AG08395 (cell line): ENCODE measurements around the gene EIPR1.
A peak's percentile ranks its signal among the peaks of the same experiment; 100 is the strongest.
"Not testable (repeated sequence)": the region's sequence is repeated elsewhere in the genome, so short reads cannot be mapped to it uniquely, and the experiment has no call there.

ENCODE experiments used
- DNase-seq: peaks from one replicate; pipeline ENCODE4 v3.0.0; 2012; ENCODE audit warnings: mixed read lengths, low spot score

Gene EIPR1

GRCh38 chr2:3211256-3212060 lies 166.2 kb downstream of the EIPR1 start:
- DNase-seq = no peak

GRCh38 chr2:3210257-3210656 lies 167.4 kb downstream of the EIPR1 start:
- DNase-seq = no peak

DNA sequence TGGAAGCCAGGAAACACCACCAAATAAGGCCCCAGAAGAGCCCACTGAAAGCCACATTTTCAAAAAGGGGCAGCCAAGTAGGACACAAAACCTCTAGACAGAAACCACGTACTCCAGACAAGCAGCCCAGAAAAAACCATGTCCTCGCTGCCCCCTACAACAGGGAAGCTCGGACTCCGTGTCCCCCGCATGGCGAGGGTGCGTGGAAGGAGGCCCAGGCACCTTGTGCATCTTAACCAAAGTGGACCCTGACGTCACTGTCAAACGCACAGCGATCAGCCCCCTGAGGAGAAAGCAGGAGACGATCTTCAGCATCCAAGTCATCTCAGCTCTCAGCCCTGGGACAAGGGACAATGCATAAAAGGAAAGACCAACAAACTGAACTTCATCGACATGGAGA lies 168.4 kb downstream of the EIPR1 start:
- no peak for DNase-seq

DNA sequence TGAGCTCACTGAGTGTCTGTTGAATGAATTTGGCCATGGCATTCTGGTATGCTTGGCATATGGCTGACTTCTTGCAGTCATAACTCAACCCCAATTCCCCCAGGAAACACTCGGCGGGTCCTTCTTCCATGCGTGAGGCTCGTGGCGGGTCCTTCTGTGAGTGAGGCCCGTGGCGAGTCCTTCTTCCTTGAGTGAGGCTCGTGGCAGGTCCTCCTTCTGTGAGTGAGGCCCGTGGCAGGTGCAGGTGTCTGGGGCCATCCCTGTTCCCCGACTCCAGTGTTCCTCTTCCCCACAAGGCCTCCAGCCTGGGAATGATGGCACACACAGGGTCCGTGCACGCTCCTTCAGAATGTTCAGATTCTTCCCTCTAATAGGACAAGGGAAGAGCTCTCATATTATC lies 169.0 kb downstream of the EIPR1 start:
- DNase-seq = no peak

DNA sequence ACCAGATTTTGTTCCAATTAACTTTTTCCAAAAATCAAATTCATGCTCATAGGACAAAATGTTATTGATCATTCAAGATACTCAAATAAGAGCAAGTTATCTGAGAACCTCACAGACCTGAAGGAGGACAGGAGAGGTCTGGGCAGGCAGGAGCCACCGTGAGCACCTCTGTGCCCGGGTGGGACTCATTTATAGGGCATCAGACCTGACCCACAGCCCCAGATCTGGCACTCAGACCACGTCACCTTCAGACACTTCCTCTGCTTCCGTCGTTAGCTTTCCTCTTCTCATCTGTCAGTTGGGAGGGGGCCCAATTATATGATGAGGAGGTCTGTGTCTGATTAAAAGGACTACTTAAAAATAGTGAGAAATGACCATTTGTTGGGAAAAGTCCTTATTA lies 169.4 kb downstream of the EIPR1 start:
- no peak for DNase-seq

DNA sequence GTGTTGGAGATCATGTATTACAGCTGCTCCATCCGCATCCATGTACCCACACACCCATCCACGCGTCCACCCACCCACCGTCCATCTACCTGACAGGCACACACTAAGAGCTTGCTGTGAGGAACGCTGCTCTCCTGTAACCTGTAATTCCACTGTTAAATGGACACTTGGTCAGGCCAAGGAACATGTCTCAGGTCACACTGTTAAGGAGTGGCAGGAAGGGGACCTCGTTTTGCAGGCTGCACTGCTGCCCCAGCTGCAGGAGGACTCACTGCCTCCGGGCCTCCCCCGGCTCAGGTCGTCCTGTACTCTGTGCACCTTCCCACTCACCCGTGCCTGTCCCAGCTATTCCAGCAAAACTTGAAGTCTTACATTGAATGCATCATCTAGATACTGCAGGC lies 170.5 kb downstream of the EIPR1 start:
- DNase-seq = no peak

GRCh38 chr2:3205845-3206244 lies 171.8 kb downstream of the EIPR1 start:
- DNase-seq = no peak

DNA sequence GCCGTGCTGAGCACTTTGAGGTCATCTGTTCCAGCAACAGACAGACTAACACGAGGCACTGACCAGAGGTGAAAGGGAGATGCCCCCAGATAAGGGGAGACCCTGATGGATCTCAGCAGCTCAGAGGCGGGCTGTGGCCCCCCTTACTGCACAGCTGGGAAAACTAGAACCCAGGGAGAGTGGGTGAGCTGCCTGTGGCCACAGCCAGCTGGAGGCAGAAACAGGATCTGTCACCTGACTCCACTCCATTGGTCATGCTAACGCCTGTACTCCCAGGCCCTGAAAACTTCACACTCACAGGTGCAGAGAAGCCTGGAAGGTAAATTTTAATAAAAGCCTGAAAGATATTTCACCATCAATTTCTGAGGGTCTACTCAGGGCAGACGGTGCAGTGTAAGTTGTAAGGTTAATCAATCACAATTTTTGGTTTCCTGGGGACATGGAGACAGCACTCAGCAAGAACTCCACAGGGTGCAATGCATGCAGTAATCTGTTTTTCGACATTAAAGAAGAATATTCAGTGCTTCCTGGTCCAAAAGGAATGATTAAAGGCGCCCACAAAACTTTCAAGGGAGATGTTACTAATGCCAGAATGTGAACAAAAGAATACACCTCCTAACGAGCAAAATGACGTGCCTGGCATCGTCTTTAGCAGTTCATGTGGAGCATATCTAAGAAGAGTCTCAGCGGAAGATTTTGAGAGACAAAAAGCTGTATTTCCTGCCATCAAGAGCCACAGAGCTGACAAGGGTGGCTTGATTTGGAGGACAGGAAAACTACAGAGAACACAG lies 173.4 kb downstream of the EIPR1 start:
- DNase-seq = no peak

GRCh38 chr2:3203497-3204019 lies 174.1 kb downstream of the EIPR1 start:
- no peak for DNase-seq

- no peak for DNase-seq
Observed at GRCh38 chr2:3202926-3203325, 174.7 kb downstream of the EIPR1 start.

- DNase-seq = no peak
Observed at GRCh38 chr2:3201281-3201680, 176.3 kb downstream of the EIPR1 start.

DNA sequence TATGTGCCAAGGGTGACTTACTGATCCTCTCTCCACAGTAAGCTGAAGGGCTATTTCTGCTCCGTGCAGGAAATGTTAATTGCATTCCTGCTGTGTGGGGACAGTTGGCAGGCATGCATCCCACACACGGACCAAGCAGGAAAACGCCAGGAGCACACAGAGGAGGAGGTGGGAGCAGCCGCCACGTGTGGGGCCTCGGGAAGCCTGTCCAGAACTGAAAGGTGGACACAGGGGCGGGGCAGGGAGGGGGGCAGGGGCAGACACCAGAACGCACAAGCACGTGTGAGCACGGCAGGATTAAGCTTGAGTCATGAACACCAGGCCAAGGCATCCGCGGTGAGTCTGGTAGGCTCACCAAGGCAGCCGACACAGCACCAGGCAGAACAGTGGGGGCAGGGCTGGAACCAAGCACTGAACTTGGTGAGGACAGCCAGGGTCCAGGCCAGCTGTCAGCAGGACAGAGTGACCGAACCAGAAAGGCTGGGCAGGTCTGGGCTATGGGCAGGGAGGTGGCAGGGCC lies 177.1 kb downstream of the EIPR1 start:
- peak; percentile 59 for DNase-seq

DNA sequence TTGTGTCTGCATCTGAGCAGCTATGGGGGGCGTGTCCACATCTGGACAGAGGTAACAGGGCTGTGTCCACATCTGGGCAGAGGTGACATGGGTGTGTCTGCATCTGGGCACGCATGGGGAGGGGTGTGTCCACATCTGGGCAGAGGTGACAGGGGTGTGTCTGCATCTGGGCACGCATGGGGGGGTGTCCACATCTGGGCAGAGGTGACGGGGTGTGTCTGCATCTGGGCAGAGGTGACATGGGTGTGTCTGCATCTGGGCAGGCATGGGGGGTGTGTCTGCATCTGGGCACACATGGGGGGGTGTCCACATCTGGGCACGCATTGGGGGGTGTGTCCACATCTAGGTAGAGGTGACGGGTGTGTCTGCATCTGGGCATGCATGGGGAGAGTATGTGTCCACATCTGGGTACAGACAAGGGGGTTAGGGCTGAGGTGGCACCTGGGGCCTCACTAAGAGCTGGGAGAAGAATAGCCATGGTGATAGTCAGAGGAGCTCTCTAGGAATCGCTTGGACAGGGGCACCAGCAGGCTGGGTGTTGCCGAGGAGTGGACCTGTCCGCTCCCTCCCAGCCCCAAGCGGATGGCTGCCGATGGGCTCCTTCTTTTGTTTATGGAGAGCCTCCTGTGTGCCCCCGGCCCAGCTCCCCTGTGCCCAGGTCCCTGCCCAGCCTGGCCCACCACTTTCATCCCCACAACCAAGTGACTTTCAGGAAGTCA lies 177.8 kb downstream of the EIPR1 start:
- no peak for DNase-seq

DNA sequence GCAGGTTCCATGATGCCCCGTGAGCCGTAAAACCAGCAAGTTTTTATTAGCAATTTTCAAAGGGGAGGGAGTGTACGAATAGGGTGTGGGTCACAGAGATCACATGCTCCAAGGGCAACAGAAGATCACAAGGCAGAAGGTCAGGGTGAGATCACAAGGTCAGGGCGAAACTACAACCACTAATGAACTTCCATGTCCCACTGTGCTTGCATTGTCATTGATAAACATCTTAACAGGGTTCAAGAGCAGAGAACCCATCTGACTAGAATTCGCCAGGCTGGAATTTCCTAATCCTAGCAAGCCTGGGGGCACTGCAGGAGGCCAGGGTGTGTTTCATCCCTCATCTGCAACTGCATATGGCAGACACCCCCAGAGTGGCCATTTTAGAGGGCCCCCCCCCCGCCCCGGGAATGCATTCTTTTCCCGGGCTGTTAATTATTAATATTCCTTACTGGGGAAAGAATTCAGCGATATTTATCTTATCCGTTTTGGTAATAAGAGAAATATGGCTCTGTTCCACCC lies 178.9 kb downstream of the EIPR1 start:
- not testable (repeated sequence) for DNase-seq

- DNase-seq = no peak
Observed at GRCh38 chr2:3198119-3198518, 179.5 kb downstream of the EIPR1 start.

DNA sequence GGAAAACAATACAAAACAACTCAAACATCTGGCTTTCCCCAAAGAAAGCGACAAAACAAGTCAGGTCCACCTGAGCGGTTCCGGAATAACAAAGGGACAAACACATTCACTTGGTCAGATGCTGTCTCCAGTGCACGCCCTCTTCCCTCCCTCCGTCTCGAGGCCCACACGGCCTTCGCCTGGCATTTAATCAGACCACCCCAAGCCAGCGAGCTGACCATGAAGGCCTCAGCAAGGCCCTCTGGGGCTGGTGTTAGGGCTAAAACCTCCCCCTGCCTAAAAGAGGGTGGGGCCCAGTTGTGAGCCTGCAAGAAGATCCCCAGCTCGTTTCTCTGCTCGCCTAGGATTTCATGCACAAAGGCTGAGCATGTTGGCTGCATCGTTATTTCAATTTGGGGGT lies 180.3 kb downstream of the EIPR1 start:
- no peak for DNase-seq

DNA sequence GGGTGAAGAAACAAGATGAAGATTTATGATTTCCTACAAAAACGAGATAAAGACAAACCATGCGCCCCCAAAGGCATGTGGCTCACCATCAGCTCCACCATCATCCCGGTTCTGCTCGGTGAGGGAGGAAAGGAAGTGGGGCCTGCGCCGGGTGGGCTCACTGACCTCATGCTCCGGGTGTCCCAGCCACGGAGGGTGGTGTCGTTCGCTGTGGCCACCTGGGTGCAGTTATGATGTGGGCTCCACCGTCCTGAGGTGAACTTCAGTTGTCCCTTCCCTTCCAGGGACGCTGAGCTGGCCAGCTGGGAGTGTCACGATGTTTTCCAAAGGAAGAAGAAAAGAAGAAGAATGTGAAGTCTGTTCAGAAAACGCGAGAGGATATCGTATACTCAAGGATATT lies 180.9 kb downstream of the EIPR1 start:
- DNase-seq = no peak

DNA sequence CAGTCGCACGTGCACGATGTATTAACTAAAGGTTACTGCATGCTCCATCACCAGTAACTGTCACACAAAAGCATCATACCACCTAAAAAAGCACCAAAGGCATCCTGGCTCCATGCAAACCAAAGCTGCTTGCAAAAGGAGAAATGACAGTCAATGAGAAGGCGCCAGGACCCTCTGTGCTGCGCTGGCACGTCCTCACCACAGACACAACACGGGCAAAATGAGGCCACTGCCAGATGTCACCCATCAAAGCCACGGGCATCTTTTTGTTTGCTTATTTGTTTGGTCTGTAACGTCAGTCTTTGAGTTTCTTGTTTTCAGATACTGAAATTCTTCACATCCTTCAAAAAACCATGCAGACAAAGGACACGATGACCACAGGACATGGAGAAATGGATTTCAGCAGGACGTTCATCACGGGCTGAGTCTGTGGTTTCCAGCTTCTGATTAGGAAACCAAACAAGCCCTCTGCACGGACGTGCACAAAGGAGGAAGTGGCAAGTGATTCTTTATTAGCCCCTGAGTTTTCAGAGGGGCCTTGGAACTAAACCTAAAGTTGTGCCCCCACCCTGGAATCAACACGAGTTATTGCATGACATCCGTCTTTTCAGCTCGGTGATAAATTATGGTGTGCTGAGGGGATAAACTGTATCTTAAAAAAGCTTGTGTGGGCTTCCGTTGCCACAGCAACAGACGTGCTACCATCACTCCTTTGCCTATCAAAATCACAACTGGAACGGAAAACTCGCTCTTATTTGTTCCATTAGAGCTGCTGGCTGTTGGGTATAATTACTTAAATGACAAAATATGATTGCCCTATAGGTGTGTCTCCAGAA lies 181.8 kb downstream of the EIPR1 start:
- DNase-seq = no peak

- DNase-seq = no peak
Observed at GRCh38 chr2:3194828-3195227, 182.8 kb downstream of the EIPR1 start.

GRCh38 chr2:3193443-3194330 lies 183.9 kb downstream of the EIPR1 start:
- DNase-seq = no peak
